ENCODE measurements around the gene PGF. TPM values are rescaled to one million over a fixed set of nuclear protein-coding genes. Genes with fewer than 3 reads are reported as not detected.

PGF gene
- total and polyA plus RNA-seq, 2 of the 13 experiments (the other 11 are each of a cell fraction or from before 2014, with no cell fraction given), result 10.7 to 27.5 TPM

GRCh38 chr14:74898694-74899093 is 56.7 kb downstream of the PGF start (continued):
- TF ChIP-seq ZNF18 (CRISPR knock-in tag; IDR thresholded peaks at IDR 0.05; ENCODE audit: insufficient replicate concordance) (peak; percentile 43), JARID2 (CRISPR knock-in tag; IDR thresholded peaks at IDR 0.05; ENCODE audit: insufficient replicate concordance) (no peak), PAWR (CRISPR knock-in tag; IDR thresholded peaks at IDR 0.05; ENCODE audit: borderline replicate concordance) (no peak), ZBTB7A (CRISPR knock-in tag; IDR thresholded peaks at IDR 0.05) (no peak), SOX5 (CRISPR knock-in tag; IDR thresholded peaks at IDR 0.05; ENCODE audit: borderline replicate concordance) (peak; percentile 65; the same call in 1 of the 2 replicates), ELF3 (CRISPR knock-in tag; IDR thresholded peaks at IDR 0.05) (peak; percentile 84; the same call in 1 of the 2 replicates), HMGXB3 (CRISPR knock-in tag; IDR thresholded peaks at IDR 0.05; ENCODE audit: borderline replicate concordance) (peak; percentile 70; the same call in 1 of the 2 replicates), CSRNP1 (CRISPR knock-in tag; IDR thresholded peaks at IDR 0.05) (no peak), TFDP2 (CRISPR knock-in tag; IDR thresholded peaks at IDR 0.05) (peak; percentile 78), ZNF614 (CRISPR knock-in tag; IDR thresholded peaks at IDR 0.05; ENCODE audit: borderline replicate concordance) (peak; percentile 91; the same call in 1 of the 2 replicates), MAFF (IDR thresholded peaks at IDR 0.05; ENCODE audit: low read depth, low read length) (no peak), ZNF367 (CRISPR knock-in tag; IDR thresholded peaks at IDR 0.05; ENCODE audit: borderline replicate concordance) (no peak), ZNF891 (CRISPR knock-in tag; IDR thresholded peaks at IDR 0.05) (peak; percentile 79; the same call in 1 of the 2 replicates), TFDP1 (CRISPR knock-in tag; IDR thresholded peaks at IDR 0.05; ENCODE audit: borderline replicate concordance) (peak; percentile 70; the same call in 1 of the 2 replicates), ATM (IDR thresholded peaks at IDR 0.05; ENCODE audit: borderline replicate concordance) (no peak), GTF3A (CRISPR knock-in tag; conservative IDR thresholded peaks at IDR 0.05) (no peak), SRY (CRISPR knock-in tag; IDR thresholded peaks at IDR 0.05) (no peak), FIP1L1 (IDR thresholded peaks at IDR 0.05; ENCODE audit: borderline replicate concordance, insufficient read depth, low read depth, low read length) (no peak), ZFYVE20 (CRISPR knock-in tag; IDR thresholded peaks at IDR 0.05; ENCODE audit: borderline replicate concordance, low read depth) (no peak), HOXA3 (CRISPR knock-in tag; IDR thresholded peaks at IDR 0.05) (peak; percentile 88)
